T follicular helper cell (primary cell): ENCODE results near the gene TMPRSS15.

Experiments
- DNase-seq: peaks from one replicate; pipeline ENCODE4 v3.0.0-alpha.2; 2020; ENCODE audit warnings: low read depth

The TMPRSS15 gene

DNA sequence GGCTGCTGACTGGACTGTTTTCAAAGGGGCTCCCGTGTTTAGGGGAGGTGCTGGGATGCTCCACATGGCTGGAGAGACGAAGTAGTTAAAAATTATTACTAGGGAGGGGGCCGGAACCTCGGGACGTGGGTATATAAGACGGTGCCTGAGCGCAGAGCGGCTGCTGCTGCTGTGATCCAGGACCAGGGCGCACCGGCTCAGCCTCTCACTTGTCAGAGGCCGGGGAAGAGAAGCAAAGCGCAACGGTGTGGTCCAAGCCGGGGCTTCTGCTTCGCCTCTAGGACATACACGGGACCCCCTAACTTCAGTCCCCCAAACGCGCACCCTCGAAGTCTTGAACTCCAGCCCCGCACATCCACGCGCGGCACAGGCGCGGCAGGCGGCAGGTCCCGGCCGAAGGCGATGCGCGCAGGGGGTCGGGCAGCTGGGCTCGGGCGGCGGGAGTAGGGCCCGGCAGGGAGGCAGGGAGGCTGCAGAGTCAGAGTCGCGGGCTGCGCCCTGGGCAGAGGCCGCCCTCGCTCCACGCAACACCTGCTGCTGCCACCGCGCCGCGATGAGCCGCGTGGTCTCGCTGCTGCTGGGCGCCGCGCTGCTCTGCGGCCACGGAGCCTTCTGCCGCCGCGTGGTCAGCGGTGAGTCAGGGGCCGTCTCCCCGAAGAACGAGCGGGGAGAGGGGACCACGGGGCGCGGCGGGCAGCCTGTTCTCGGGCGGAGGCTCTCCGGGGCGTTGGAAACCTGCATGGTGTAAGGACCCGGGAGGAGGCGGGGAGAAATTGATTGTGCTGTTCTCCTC lies 158.7 kb downstream of the TMPRSS15 start, which contains the start of gene CHODL:
Gene CHODL (plus strand): TSS at position 163 of the 793 bp plus-strand sequence. CDS start 391 bp downstream, at position 554.
- DNase-seq = no peak

DNA sequence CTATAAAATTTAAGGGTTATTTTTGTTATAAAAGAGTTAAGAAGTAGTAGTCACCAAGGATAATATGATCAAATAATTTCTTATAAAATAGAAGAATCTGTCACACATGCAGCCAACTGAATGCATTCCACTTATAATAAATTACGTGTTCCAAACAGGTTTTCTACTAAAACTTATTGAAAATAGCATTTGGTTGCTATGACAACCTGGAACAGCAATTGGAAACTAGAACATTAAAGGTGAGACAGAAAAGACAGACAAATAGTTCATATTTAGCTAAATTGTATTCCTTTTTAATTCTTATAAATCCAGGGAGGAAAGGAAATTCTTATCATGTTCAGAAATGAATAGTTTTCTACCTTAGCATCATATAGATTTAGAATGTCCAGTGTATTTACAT lies 168.0 kb downstream of the TMPRSS15 start:
- no peak for DNase-seq

DNA sequence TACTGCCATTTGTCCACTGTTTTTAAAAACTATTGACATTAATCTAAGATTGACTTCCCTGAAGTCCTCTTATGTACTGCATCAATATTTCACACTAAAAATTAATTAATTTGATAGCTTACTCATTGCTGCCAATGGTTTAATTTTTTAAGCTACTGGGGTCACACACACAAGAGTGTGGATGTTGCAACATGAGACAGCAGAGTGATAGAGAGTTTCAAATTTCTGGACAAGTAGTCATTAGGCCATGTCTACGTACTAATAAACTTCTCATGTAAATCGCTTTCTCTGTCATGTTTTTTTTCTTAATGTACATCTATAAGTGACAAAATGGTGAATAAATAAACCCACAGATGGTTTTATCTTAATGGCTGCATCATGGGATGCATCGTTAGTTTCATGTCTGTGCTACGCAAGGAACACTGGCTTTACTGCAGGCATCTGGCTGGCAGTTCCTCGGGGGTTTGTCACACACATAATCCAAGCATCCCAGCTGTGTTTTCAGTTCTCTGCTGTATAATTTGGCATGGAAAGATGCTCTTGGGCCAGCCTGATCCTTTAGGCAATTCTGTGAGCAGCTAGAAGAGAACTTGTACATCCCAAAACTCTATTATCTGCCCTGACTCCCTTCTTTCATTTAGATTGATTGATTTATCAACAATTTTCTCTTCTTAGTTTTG lies 175.4 kb downstream of the TMPRSS15 start:
- DNase-seq = no peak

DNA sequence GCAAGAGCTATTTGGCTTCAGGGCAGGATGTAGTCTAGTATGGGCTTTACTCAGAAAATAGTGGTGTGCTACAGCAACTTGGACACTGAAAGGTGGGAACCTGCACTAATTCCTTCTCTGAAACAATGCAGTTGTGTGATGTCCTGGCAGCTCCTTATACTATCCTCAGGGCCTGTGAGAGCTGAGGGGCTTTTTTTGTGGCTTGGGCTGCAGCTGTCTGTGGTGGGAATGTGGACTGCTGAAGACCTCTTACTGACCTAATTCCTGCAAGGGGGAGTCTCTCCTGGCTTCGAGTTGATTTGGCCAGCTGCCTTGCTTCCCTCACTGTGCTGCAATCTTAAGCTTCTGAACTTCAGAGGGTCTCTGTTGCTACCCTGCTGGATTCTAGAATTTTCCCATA lies 181.2 kb downstream of the TMPRSS15 start:
- DNase-seq = no peak

GRCh38 chr21:18220498-18220897 lies 183.1 kb downstream of the TMPRSS15 start:
- no peak for DNase-seq
